Activated CD4-positive, alpha-beta T cell treated with anti-CD3 and anti-CD28 coated beads, Interleukin-2, Interleukin-6, amounts not matched to agents 100 ng/mL and 50 ng/mL, durations not matched to agents 16 hours and 8 hours (primary cell): ENCODE results near the gene DSCAML1.

ENCODE experiments used
- DNase-seq: peaks from one replicate; pipeline ENCODE4 v3.0.0-alpha.2; 2020

Gene DSCAML1

GRCh38 chr11:117506971-117507370 lies 290.0 kb downstream of the DSCAML1 start:
- no peak for DNase-seq

- no peak for DNase-seq
These were observed 291.6 kb downstream of the DSCAML1 start for GRCh38 chr11:117505285-117505970.

GRCh38 chr11:117502779-117503100 lies 294.3 kb downstream of the DSCAML1 start:
- no peak for DNase-seq

- no peak for DNase-seq
These were observed 294.8 kb downstream of the DSCAML1 start for GRCh38 chr11:117502015-117502778.

- no peak for DNase-seq
These were observed 295.6 kb downstream of the DSCAML1 start for GRCh38 chr11:117501237-117501898.

- no peak for DNase-seq
These were observed 298.2 kb downstream of the DSCAML1 start for GRCh38 chr11:117498791-117499190.

DNA sequence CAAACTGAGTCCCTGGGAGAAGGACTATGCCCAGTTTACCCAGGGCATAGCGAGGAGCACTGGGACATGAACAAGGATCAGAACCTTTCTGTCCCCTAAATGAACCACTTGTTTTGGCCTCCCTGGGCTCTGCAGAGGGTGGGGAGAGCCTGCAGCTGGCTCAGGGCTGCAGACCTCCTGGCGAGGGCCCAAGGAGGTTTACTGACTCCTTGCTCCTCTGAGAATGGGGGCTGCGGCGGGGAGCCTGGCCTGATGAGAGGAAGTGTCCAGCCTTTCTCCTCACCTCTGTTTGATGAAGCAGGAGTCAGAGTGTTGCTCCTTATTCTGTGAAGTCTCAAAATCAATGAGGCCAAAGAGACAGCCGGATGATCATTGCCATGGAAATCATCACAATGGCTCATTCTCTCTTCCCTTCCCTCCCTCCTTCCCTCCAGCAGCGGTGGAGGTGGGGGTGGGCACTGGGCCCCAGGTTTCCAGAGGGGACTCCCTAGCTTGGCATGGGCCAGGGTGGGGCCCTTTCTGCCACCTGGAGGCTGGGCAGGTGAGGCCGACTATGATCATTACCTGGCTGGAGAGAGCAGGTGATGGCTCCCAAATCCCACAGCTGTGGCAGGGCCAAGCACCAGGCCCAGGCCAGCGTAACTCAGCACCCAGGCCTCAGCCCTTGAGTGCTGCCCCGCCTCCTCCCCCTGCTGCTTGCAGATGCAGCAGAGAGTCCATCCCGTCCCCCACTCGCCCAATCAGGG lies 299.6 kb downstream of the DSCAML1 start:
- DNase-seq = no peak

DNA sequence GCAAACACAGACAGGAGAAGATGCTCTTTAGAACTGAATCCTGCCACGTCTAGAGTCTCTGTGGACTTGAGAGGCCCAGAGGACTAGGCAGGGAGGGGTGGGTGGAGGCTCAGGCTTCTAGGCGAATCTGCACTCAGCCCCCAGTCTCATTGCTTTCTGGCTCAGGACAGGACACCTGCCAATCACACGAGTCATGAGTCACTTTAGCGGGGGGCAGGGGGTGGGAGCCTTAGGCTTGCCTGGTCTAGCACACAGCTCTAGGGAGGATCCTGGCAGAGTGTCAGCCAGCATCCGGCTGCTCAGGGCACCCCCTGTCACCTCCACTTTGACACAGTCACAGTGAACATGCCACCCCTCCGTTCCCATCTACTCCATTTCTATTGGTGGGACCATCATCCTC lies 301.7 kb downstream of the DSCAML1 start:
- DNase-seq = no peak

DNA sequence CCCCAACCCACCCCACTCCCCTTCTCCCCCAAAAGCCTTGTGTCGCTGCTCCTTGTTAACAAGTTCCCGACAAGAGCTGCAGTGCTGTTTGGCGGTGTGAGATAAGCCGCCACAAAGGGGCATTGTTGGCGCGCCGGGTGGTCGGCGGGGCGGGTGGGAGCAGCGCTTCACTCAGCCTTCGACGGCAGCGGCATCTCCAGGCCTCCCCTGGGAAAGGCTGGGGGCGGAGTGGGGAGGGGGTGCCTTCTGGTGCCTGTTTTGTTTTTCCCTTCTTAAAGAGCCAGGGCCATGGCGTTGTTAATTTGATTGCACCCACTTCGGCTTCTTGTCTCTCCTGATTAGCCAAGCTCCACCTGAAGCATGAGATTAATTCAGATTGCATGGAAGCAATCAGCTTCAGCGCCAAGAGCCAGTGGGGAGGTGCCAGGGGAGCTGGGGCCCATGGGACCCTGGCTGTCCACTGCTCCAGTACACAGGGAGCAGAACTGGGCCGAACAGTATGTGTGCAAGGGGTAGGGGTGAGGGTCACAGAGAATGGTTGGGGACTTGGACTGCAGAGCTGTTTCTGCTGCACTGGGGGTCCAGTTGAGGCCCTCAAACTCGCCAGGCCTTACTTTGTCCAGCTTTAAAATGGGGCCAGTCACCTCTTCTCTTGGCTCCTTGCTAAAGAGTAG lies 304.3 kb downstream of the DSCAML1 start:
- no peak for DNase-seq

DNA sequence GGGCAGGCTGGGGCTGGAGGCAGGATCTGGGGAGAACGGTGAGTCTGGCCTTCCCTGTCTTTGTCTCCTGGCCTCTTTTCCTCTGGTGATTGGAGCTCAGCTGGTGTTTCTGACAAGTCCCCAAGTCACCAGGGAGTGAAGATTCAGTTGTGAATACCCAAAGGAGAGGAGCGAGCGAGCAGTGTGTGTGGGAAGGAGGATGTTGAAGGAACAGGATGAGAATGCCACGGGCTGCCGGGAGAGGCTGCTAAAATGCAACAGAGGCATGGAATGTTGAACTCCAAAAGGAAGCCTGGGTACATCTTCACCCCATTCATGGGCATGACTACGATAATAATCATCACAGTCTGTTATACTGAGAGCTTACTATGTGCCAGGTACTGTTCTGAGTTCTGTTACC lies 306.1 kb downstream of the DSCAML1 start:
- DNase-seq = no peak

DNA sequence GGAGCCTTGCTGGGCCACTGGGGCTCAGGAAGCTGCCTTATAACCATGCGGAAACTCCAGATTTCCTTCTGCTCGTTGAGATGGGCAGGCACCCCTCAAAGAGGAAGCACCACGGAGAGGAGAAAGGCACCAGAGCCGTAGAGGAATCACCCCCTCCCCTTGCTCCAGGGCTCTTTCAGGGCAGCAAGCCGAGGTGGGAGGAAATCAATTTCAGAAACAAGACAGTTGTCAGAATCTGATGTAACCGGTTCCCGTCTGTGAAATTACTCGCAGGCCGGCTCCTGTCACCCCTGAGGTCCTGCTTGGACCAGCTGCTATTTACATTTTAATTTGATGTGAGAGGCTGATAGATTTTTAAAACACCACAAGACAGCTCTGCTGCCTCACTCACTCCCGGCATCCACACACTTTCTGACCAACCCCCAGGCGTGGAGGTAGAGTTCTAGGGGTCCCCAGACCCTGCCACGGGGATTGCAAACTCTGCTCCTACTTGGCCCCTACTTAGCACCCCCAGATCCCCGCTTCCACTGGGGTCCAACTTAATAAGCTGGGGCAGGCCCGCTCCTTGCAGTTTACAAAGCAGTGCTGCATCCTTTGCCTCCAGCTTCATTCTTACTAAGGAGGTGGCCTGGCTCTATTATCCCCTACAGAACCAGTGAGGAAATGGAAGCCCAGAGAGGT lies 306.9 kb downstream of the DSCAML1 start:
- DNase-seq = no peak

DNA sequence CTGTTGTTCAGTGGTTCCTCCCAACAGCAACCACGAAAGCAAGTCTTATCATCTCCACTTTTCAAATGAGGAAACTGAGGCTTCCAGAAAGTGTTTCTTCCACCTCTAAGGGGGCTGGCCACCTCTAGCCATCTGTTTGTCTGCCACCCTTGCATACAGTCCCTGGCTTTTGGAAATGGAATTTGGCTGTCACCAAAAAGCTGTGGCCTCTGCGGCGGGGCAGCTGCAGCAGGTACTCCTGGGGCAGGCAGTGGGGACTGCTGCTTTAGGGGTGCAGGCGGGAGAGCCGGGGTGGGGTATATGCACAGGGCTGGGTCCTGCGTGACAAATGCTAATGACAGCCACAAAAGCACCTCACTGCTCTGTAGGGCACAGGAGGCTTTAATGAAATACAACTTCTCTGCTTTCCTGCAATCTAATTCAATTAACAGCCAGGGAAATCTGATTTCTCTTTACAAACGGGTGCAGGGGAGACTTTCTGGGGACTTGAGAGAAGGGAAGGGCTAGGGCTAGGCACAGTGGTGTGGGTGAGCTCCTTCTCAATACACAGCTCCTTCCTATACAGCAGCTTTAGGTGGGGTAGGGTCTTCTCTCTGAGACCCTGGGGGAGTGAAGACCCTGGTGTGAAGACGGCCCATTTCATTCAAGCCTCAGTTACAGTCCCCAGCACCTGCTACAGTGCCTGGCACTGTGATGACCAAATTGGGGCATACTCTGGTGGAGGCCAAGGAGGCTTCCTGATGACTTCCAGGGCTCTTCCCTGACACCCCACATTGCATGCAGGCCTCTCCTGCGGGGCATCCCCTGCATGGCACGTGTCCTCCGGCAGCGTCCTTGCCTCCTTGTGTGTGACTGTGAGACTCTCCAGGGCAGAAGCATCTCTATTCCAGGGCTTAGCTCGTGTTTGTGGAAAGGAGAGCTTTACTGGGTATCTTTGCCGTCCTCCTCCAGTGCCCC lies 307.7 kb downstream of the DSCAML1 start:
- DNase-seq = no peak

GRCh38 chr11:117486059-117486458 lies 311.0 kb downstream of the DSCAML1 start:
- DNase-seq = no peak

- no peak for DNase-seq
These were observed 312.9 kb downstream of the DSCAML1 start for GRCh38 chr11:117484156-117484555.

DNA sequence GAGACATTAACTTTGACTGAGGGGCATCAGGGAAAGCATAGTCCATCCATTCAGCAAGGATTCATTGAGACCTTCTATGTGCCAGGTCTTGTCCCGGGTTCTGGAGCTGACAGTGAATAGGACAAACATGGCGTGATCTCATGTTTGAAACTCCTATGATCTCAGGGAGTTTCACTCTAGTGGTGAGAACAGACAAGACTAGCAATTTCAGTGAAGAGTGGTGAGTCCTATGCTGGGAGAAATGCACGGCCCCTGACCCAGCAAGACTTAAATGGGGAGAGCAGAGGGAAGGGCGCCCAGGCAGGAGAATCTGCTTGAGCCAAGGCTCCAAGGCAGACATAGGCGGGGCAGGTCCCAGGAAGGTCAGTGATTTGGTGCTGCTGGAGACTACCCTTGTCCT lies 313.6 kb downstream of the DSCAML1 start:
- no peak for DNase-seq

GRCh38 chr11:117482881-117483280 lies 314.1 kb downstream of the DSCAML1 start:
- no peak for DNase-seq

GRCh38 chr11:117481885-117482284 lies 315.1 kb downstream of the DSCAML1 start:
- no peak for DNase-seq

DNA sequence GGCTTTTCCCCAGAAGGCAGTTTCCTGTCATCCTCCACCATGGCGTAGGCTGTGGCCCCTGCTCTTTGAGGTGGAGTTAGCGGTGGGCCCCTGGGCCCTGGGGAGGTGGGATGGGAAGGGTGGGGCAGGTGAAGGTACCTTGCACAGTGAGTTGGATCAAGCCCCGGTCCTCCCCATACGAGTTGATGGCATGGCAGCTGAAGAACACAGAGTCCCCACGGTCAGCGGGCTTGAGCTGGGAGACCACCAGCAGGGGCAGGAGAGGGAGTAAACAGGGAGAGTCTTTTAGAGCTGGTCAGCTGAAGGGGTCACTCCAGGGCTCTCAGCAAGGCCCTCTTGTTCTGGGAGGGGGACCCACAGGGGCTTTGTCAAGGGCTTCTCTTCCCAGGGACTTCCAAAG lies 316.0 kb downstream of the DSCAML1 start:
- DNase-seq = no peak

DNA sequence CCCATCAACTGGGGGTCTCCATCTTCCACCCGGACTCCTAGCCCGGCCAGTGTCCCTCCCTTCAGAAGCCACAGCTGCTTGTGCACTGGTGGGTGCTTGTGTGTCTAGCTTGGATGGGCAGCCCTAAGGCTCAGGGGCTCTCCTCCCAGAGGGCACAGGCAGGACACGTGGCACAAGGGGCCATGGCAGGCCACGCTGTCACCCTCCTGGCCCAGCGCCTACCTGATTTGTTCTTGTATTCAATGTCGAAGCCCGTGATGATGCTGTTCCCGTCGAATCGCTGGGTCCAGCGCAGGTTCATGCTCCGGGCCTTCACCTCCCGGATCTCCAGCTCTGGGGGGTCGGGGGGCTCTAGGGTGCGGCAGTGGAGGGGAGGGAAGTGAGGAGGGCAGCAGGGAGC lies 316.8 kb downstream of the DSCAML1 start:
- DNase-seq = no peak

GRCh38 chr11:117479372-117479771 lies 317.6 kb downstream of the DSCAML1 start:
- peak; percentile 32 for DNase-seq

- DNase-seq = no peak
These were observed 318.1 kb downstream of the DSCAML1 start for GRCh38 chr11:117478926-117479325.
